ENCODE data around the gene LSR. TPM values are rescaled to one million over a fixed set of nuclear protein-coding genes. Genes with fewer than 3 reads are reported as not detected.

LSR gene
- polyA plus RNA-seq, 1 donor (not counting 4 experiments of a cell fraction or from before 2014, with no cell fraction given): 51.3 TPM

DNA sequence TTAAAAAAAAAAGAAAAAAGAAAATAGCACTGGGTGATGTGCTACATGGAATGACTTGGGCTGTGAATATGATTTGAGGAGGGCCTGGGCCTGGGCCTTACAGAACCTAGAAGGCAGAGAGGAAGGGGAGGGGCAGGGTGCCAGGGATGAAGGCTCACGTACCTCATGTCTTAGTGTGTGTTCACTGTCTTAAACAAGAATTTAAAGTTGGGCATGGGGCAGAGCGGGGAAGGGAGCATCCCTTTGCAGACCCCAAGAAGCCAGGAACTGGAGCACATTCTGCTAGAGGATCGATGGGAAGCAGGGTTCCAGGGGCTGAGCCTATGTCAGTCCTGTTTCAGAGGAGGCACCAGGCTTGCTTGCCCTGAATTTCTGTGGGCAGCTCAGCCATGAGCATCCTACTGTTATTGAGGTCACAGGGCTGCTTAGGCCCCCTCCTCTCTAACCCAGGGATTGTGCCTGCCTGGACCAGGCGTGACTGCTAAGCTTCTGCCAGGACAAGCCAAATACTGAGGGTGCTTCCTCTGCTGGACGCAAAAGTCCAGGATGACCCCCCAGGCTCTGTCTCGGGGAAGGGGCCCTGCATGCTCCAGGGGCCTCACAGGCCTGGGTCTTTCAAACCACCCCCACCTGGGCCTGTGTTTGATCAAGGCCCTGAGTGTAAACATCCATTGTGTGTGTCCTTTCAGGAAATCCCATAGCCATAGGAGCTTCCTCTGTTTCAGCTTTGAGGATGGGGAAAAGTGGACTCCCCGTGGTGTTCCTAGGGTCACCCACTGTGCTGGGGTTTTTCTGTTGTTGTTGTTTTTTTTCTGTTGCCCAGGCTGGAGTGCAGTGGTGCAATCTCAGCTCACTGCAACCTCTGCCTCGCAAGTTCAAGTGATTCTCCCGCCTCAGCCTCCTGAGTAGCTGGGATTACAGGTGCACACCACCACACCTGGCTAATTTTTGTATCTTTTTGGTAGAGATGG lies 4.8 kb downstream of the LSR start:
- FAIRE-seq (no peak), DNase-seq (ENCODE audit: low read depth, low spot score) (no peak)
- H3K4me3 ChIP-seq (ENCODE audit: control insufficient read depth in 2 of 3, extremely low read depth in 1 of 3, insufficient read depth in 2 of 3, low read depth in 1 of 3, low read length in 3 of 3): no peak overlapping the region
- dilution Hi-C loops (cut with MboI; ENCODE audit: extremely low pct_ligation_motif_present, low sequenced_read_pairs): no loop called here
- H3K9me3 ChIP-seq (ENCODE audit: control insufficient read depth, low read depth, low read length): no peaks in the 10 kb centered on the region
- peaks cover 47% of the 10 kb centered on the region for H3K79me2 ChIP-seq (ENCODE audit: control insufficient read depth, insufficient read depth, low read length)
- no peak overlapping the region for H2AFZ ChIP-seq (ENCODE audit: control insufficient read depth, low read length)
- H3K27me3 ChIP-seq (ENCODE audit: control insufficient read depth, extremely low read depth, insufficient read depth, low read length): no peaks in the 10 kb centered on the region
- H3K36me3 ChIP-seq (ENCODE audit: control insufficient read depth in 2 of 2, extremely low read depth in 1 of 2, insufficient read depth in 2 of 2, low read length in 2 of 2): peaks cover 25 to 39% of the 10 kb centered on the region in 2 experiments
- H3K9me1 ChIP-seq (ENCODE audit: control insufficient read depth, extremely low read depth, insufficient read depth, low read length): no peaks in the 10 kb centered on the region
- no peak overlapping the region for H3K4me2 ChIP-seq (ENCODE audit: control insufficient read depth, extremely low read depth, insufficient read depth, low read depth, low read length)
- no peak overlapping the region for H3K27ac ChIP-seq (ENCODE audit: control insufficient read depth, insufficient read depth, low read length)
- TF ChIP-seq EZH2 (IDR thresholded peaks at IDR 0.05; ENCODE audit: low read length): no peak
- TF ChIP-seq, protein P1, sequence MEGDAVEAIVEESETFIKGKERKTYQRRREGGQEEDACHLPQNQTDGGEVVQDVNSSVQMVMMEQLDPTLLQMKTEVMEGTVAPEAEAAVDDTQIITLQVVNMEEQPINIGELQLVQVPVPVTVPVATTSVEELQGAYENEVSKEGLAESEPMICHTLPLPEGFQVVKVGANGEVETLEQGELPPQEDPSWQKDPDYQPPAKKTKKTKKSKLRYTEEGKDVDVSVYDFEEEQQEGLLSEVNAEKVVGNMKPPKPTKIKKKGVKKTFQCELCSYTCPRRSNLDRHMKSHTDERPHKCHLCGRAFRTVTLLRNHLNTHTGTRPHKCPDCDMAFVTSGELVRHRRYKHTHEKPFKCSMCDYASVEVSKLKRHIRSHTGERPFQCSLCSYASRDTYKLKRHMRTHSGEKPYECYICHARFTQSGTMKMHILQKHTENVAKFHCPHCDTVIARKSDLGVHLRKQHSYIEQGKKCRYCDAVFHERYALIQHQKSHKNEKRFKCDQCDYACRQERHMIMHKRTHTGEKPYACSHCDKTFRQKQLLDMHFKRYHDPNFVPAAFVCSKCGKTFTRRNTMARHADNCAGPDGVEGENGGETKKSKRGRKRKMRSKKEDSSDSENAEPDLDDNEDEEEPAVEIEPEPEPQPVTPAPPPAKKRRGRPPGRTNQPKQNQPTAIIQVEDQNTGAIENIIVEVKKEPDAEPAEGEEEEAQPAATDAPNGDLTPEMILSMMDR (optimal IDR thresholded peaks at IDR 0.05 in 1 of 3, IDR thresholded peaks at IDR 0.05 in 1 of 3, conservative IDR thresholded peaks at IDR 0.05 in 1 of 3; ENCODE audit: extremely low read depth in 1 of 3, insufficient read depth in 2 of 3, low read length in 3 of 3): no peak
- H3K4me1 ChIP-seq (ENCODE audit: control insufficient read depth, extremely low read depth, insufficient read depth, low read length): peaks cover 7% of the 10 kb centered on the region
- peaks cover 2% of the 10 kb centered on the region for H4K20me1 ChIP-seq (ENCODE audit: control insufficient read depth, extremely low read depth, insufficient read depth, low read length)
- no peak overlapping the region for H3K9ac ChIP-seq (ENCODE audit: control insufficient read depth, extremely low read depth, insufficient read depth, low read length)

DNA sequence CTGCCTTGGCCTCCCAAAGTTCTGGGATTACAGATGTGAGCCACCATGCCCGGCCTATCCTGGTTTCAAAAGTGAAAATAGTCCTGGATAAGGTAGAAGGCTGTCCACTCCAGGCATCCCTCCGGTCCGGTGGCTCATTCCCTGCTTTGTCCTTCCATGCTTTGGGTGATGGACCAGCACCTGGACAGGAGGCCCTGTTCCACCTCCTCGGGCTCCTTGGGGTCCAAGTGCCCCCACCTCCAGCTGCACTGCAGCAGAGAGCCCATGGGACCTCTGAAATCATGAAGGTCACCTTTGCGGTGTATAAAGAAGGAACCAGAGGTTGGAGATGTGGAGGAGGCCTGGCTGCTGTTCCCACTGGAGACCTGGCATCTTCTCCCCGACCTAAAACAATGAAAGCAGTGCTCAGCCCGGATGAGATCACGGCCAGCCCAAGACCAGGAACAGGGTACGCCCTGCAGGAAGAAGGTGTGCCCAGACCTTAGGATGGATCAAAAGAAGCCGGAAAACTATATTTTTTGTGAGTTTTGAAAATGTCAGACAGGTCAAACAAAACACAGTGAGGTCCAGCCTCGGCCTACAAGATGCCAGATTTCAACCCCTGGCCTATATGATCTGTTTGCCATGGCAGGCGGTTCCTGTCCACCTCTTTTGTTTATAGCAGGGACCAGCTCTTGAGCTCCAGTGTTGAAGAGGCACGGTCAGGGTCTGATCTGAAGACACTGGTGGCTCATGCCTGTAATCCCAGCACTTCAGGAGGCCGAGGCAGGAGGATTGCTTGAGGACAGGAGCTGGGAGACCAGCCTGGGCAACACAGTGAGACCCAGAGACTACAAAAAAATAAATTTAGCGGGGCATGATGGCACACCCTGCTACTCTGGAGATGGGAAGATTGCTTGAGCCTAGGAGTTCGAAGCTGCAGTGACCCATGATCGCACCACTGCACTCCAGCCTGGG lies 5.8 kb downstream of the LSR start:
- FAIRE-seq (no peak), DNase-seq (ENCODE audit: low read depth, low spot score) (no peak)
- H3K36me3 ChIP-seq (ENCODE audit: control insufficient read depth in 2 of 2, extremely low read depth in 1 of 2, insufficient read depth in 2 of 2, low read length in 2 of 2): peaks cover 30 to 44% of the 10 kb centered on the region in 2 experiments
- dilution Hi-C loops (cut with MboI; ENCODE audit: extremely low pct_ligation_motif_present, low sequenced_read_pairs): no loop called here
- H3K4me1 ChIP-seq (ENCODE audit: control insufficient read depth, extremely low read depth, insufficient read depth, low read length): peaks cover 7% of the 10 kb centered on the region
- no peak overlapping the region for H3K27ac ChIP-seq (ENCODE audit: control insufficient read depth, insufficient read depth, low read length)
- no peak overlapping the region for H3K4me2 ChIP-seq (ENCODE audit: control insufficient read depth, extremely low read depth, insufficient read depth, low read depth, low read length)
- no peaks in the 10 kb centered on the region for H3K27me3 ChIP-seq (ENCODE audit: control insufficient read depth, extremely low read depth, insufficient read depth, low read length)
- TF ChIP-seq, protein P1 (optimal IDR thresholded peaks at IDR 0.05 in 1 of 3, IDR thresholded peaks at IDR 0.05 in 1 of 3, conservative IDR thresholded peaks at IDR 0.05 in 1 of 3; ENCODE audit: extremely low read depth in 1 of 3, insufficient read depth in 2 of 3, low read length in 3 of 3): no peak
- no peak for TF ChIP-seq EZH2 (IDR thresholded peaks at IDR 0.05; ENCODE audit: low read length)
- H3K79me2 ChIP-seq (ENCODE audit: control insufficient read depth, insufficient read depth, low read length): peaks cover 37% of the 10 kb centered on the region
- H2AFZ ChIP-seq (ENCODE audit: control insufficient read depth, low read length): no peak overlapping the region
- H3K4me3 ChIP-seq (ENCODE audit: control insufficient read depth in 2 of 3, extremely low read depth in 1 of 3, insufficient read depth in 2 of 3, low read depth in 1 of 3, low read length in 3 of 3): no peak overlapping the region
- no peaks in the 10 kb centered on the region for H3K9me1 ChIP-seq (ENCODE audit: control insufficient read depth, extremely low read depth, insufficient read depth, low read length)
- no peak overlapping the region for H3K9ac ChIP-seq (ENCODE audit: control insufficient read depth, extremely low read depth, insufficient read depth, low read length)
- H4K20me1 ChIP-seq (ENCODE audit: control insufficient read depth, extremely low read depth, insufficient read depth, low read length): peaks cover 2% of the 10 kb centered on the region
- H3K9me3 ChIP-seq (ENCODE audit: control insufficient read depth, low read depth, low read length): no peaks in the 10 kb centered on the region
